A549 (cell line): ENCODE data around the gene CLIC5. TPM values are rescaled to one million over a fixed set of nuclear protein-coding genes. Genes with fewer than 3 reads are reported as not detected.

Experiments used
- ATAC-seq, 2 experiments: fragments of 200-7000 bp in 1 of 2; fragments of >200 bp in 1 of 2; cut with Nextera tagmentation in 1 of 2; cut with Tn5 transposase in 1 of 2; 3 replicates each; pipeline versions ENCODE4 v1.8.0 to v1.9.1; 2018 to 2020; ENCODE audit warnings: mild to moderate bottlenecking in 1 of 2, moderate library complexity in 1 of 2
- CTCF ChIA-PET: fragments of 300-600 bp; sonication (Branson Sonifier 250); formaldehyde crosslinking; extraction: SDS; loops from one replicate; lab custom pipeline; 2021; ENCODE audit warnings: antibody characterized with exemption, inconsistent platforms; lab: Yijun Ruan, JAX
- POLR2A ChIA-PET: fragments of 350-600 bp; formaldehyde crosslinking; extraction: SDS; loops from one replicate; lab custom pipeline; 2021; ENCODE audit warnings: antibody characterized with exemption, inconsistent platforms; lab: Yijun Ruan, JAX
- DNase-seq, 2 experiments: peaks; one replicate each; pipeline versions ENCODE4 v3.0.0 to v3.0.0-alpha.2; 2011 to 2016; ENCODE audit warnings: low read depth in 1 of 2, low spot score in 1 of 2
- FAIRE-seq: peaks from 2 replicates; lab custom pipeline; 2011; peaks lifted over from hg19 to GRCh38; lab: Jason Lieb, UNC
- H3K27ac ChIP-seq, 2 experiments: fragments of >200 bp; sonication (Bioruptor Twin); formaldehyde crosslinking; 3 replicates each; pipeline ENCODE4 v1.5.1; 2016 to 2017
- H3K4me1 ChIP-seq: fragments of >200 bp; sonication (Bioruptor Twin); formaldehyde crosslinking; 3 replicates; pipeline ENCODE4 v1.6.1; 2016
- H3K4me2 ChIP-seq: fragments of >200 bp; sonication (Bioruptor Twin); formaldehyde crosslinking; 3 replicates; pipeline ENCODE4 v1.6.1; 2016
- H3K4me3 ChIP-seq: fragments of >200 bp; sonication (Bioruptor Twin); formaldehyde crosslinking; 3 replicates; pipeline ENCODE4 v1.5.1; 2016
- H3K9me3 ChIP-seq: fragments of >200 bp; sonication (Bioruptor Twin); formaldehyde crosslinking; 3 replicates; pipeline ENCODE4 v1.6.1; 2016
- ATOH8 ChIP-seq: fragments of 250-450 bp; sonication (Bioruptor Pico); IDR thresholded peaks from 2 replicates; pipeline ENCODE4 v1.5.0; 2020; ENCODE audit warnings: low read depth, mild to moderate bottlenecking, moderate library complexity
- BHLHE40 ChIP-seq: IDR thresholded peaks from 2 replicates; pipeline ENCODE4 v1.6.1; 2012; ENCODE audit warnings: low read depth, low read length, inconsistent platforms
- CBX2 ChIP-seq: fragments of 200-600 bp; sonication (generic); IDR thresholded peaks from 2 replicates; pipeline ENCODE4 v1.6.1; 2016; ENCODE audit warnings: low read depth, mild to moderate bottlenecking, borderline replicate concordance
- CHD2 ChIP-seq: fragments of 150-350 bp; IDR thresholded peaks from 2 replicates; pipeline ENCODE4 v1.6.1; 2014; ENCODE audit warnings: low read length; ENCODE audit not compliant: partially characterized antibody
- CHD4 ChIP-seq: fragments of 200-600 bp; sonication (generic); IDR thresholded peaks from 2 replicates; pipeline ENCODE4 v1.6.1; 2016; ENCODE audit warnings: antibody characterized with exemption, mild to moderate bottlenecking, borderline replicate concordance
- ESRRA ChIP-seq: fragments of 150-350 bp; IDR thresholded peaks from 2 replicates; pipeline ENCODE4 v1.6.1; 2014; ENCODE audit warnings: mild to moderate bottlenecking, low read length, borderline replicate concordance
- FOSL2 ChIP-seq, 2 experiments: fragments of 450-650 bp in 1 of 2; fragments of >200 bp in 1 of 2; sonication (Bioruptor Twin) in 1 of 2; formaldehyde crosslinking; IDR thresholded peaks; 2 replicates each; pipeline versions ENCODE4 v1.5.0 to v1.6.1; 2016 to 2020; ENCODE audit warnings: mild to moderate bottlenecking in 1 of 2, moderate library complexity in 1 of 2
- GATA3 ChIP-seq: IDR thresholded peaks from 2 replicates; pipeline ENCODE4 v1.6.1; 2012; ENCODE audit warnings: borderline replicate concordance
- HDAC2 ChIP-seq: fragments of 200-600 bp; sonication (generic); IDR thresholded peaks from 2 replicates; pipeline ENCODE4 v1.6.1; 2016
- JUNB ChIP-seq: fragments of >200 bp; sonication (Bioruptor Twin); formaldehyde crosslinking; IDR thresholded peaks from 2 replicates; pipeline ENCODE4 v1.6.1; 2016
- KDM1A ChIP-seq: fragments of 200-600 bp; sonication (generic); IDR thresholded peaks from 2 replicates; pipeline ENCODE4 v1.6.1; 2016; ENCODE audit warnings: low read depth, mild to moderate bottlenecking
- NFE2L2 ChIP-seq: fragments of 150-350 bp; conservative IDR thresholded peaks from 2 replicates; pipeline ENCODE4 v1.6.1; 2014; ENCODE audit warnings: low read length
- NPAS2 ChIP-seq: fragments of 250-450 bp; sonication (Bioruptor Pico); IDR thresholded peaks from 2 replicates; pipeline ENCODE4 v1.8.0; 2022; ENCODE audit warnings: mild to moderate bottlenecking, moderate library complexity, borderline replicate concordance
- NR3C1 ChIP-seq: fragments of >200 bp; sonication (Bioruptor Twin); formaldehyde crosslinking; IDR thresholded peaks from 3 replicates; pipeline ENCODE4 v1.6.1; 2017
- PBX3 ChIP-seq: IDR thresholded peaks from 2 replicates; pipeline ENCODE4 v1.6.1; 2012
- POLR2A ChIP-seq: IDR thresholded peaks from 2 replicates; pipeline ENCODE4 v1.6.1; 2012; ENCODE audit warnings: mild to moderate bottlenecking, low read length
- POLR2AphosphoS2 ChIP-seq: conservative IDR thresholded peaks from 2 replicates; pipeline ENCODE4 v1.6.1; 2012; ENCODE audit warnings: low read length, improper control_type of control experiment, inconsistent platforms
- RAD21 ChIP-seq, 2 experiments: fragments of >200 bp in 1 of 2; sonication (Bioruptor Twin) in 1 of 2; formaldehyde crosslinking in 1 of 2; IDR thresholded peaks in 1 of 2; conservative IDR thresholded peaks in 1 of 2; 2 replicates in 1 of 2; 3 replicates in 1 of 2; pipeline ENCODE4 v1.6.1; 2012 to 2018; ENCODE audit warnings: inconsistent platforms in 1 of 2
- RCOR1 ChIP-seq: fragments of 150-350 bp; IDR thresholded peaks from 2 replicates; pipeline ENCODE4 v1.6.1; 2014; ENCODE audit warnings: antibody characterized with exemption, low read length, low read depth
- REST ChIP-seq: fragments of 200-600 bp; sonication (generic); IDR thresholded peaks from 2 replicates; pipeline ENCODE4 v1.6.1; 2016; ENCODE audit warnings: antibody characterized with exemption, mild to moderate bottlenecking, moderate library complexity
- RNF2 ChIP-seq: fragments of 200-600 bp; sonication (generic); IDR thresholded peaks from 2 replicates; pipeline ENCODE4 v1.6.1; 2016; ENCODE audit warnings: low read depth, mild to moderate bottlenecking, antibody characterized with exemption, moderate library complexity, borderline replicate concordance
- SMC3 ChIP-seq: fragments of >200 bp; sonication (Bioruptor Twin); formaldehyde crosslinking; IDR thresholded peaks from 3 replicates; pipeline ENCODE4 v1.6.1; 2018; ENCODE audit warnings: inconsistent platforms
- TP53 ChIP-seq: fragments of 250-450 bp; sonication (Bioruptor Pico); IDR thresholded peaks from 2 replicates; pipeline ENCODE4 v1.5.0; 2021; ENCODE audit warnings: mild to moderate bottlenecking, moderate library complexity
- WGBS: methylation state at CpG from one replicate; pipeline ENCODE4 v1.1.6; 2017; ENCODE audit errors: missing lambda C conversion rate; 5-methylcytosine and 5-hydroxymethylcytosine counted together
- polyA plus RNA-seq, 4 experiments: library from polyadenylated mRNA; depleted of rRNA in 3 of 4; stranded (reverse); fragments of >200 nt; fragmentation: RNase III in 1 of 4; extraction: RNeasy Plus Mini Kit Qiagen cat#74134 plus additional on column Dnase treatment in 1 of 4; gene quantifications; 2 replicates in 3 of 4; 3 replicates in 1 of 4; pipeline ENCODE4 v1.2.3, GENCODE V29; 2011 to 2017

Gene CLIC5
- polyA plus RNA-seq, 2 of the 4 experiments (the other 2 are of a cell fraction): not detected

GRCh38 chr6:46044881-46045617 lies 29.4 kb upstream of the CLIC5 start:
- H3K9me3 ChIP-seq: no peaks in the 10 kb centered on the region
- ATAC-seq: peak; percentile 76 to 92
- POLR2A ChIA-PET: no interaction called here

GRCh38 chr6:46042355-46042999 lies 26.8 kb upstream of the CLIC5 start:
- no peak overlapping the region for H3K27ac ChIP-seq
- no peak for FAIRE-seq
- CTCF ChIA-PET: no interaction called here
- no peaks in the 10 kb centered on the region for H3K9me3 ChIP-seq
- POLR2A ChIA-PET: no interaction called here
- WGBS: 30% methylated on average over 5 of the region's 5 CpGs
- no peak overlapping the region for H3K4me3 ChIP-seq
- DNase-seq: peak; percentile 3 to 8
- TF ChIP-seq RNF2 (no peak), ESRRA (no peak), SMC3 (no peak), PBX3 (no peak), RAD21 (conservative IDR thresholded peaks at IDR 0.05 in 1 of 2, IDR thresholded peaks at IDR 0.05 in 1 of 2) (0 out of 5 replicates have a peak, but pooled peaks of 1 of the 2 experiments have one; percentile 4)
- TF ChIP-seq, all 56 proteins: peak for 1
- no peaks in the 10 kb centered on the region for H3K4me1 ChIP-seq
- ATAC-seq: peak; percentile 50 to 64; a peak in 3 of 6 replicates
- H3K4me2 ChIP-seq: no peak overlapping the region

More at GRCh38 chr6:46044881-46045617, 29.4 kb upstream of the CLIC5 start:
- FAIRE-seq (no peak), DNase-seq (peak; percentile 18 to 49)
- CTCF ChIA-PET: no interaction called here
- Histone ChIP-seq H3K4me3 (no peak overlapping the region), H3K4me2 (no peak overlapping the region), H3K27ac (no peak overlapping the region), H3K4me1 (no peaks in the 10 kb centered on the region)
- WGBS: 26% methylated on average over 5 of the region's 5 CpGs
- no peak for TF ChIP-seq POLR2AphosphoS2
- no peak for TF ChIP-seq FOSL2 (IDR thresholded peaks at IDR 0.05)
- peak; percentile 46; the same call in 1 of the 2 replicates for TF ChIP-seq FOSL2 (CRISPR knock-in tag; IDR thresholded peaks at IDR 0.05)

- ATAC-seq (no peak), FAIRE-seq (no peak)
- no peak for TF ChIP-seq JUNB
- no peak for TF ChIP-seq POLR2AphosphoS2
- no peak for TF ChIP-seq NPAS2 (CRISPR knock-in tag)
- no peak for TF ChIP-seq RCOR1
- no peak for TF ChIP-seq HDAC2
- no peak for TF ChIP-seq NFE2L2
- TF ChIP-seq CHD2: no peak
- TF ChIP-seq CHD4: no peak
- TF ChIP-seq POLR2A: no peak
- no peak for TF ChIP-seq GATA3
- TF ChIP-seq REST: no peak
- TF ChIP-seq BHLHE40: no peak
- TF ChIP-seq KDM1A: no peak
- TF ChIP-seq NR3C1: no peak
- TF ChIP-seq TP53 (CRISPR knock-in tag): no peak
- TF ChIP-seq CBX2: no peak
- no peak for TF ChIP-seq ATOH8 (CRISPR knock-in tag)
- TF ChIP-seq, all 56 proteins: peak for 0
- ChIA-PET POLR2A (no interaction called here), CTCF (no interaction called here)
- Histone ChIP-seq H3K4me1 (no peaks in the 10 kb centered on the region), H3K27ac (no peak overlapping the region), H3K4me3 (no peak overlapping the region), H3K9me3 (no peaks in the 10 kb centered on the region), H3K4me2 (no peak overlapping the region)
- DNase-seq: no peak
- WGBS: 70% methylated on average over 7 of the region's 7 CpGs
Measured at GRCh38 chr6:46040288-46040687, 24.6 kb upstream of the CLIC5 start.
